ENCODE measurements around the gene CTBP2.

The CTBP2 gene

DNA sequence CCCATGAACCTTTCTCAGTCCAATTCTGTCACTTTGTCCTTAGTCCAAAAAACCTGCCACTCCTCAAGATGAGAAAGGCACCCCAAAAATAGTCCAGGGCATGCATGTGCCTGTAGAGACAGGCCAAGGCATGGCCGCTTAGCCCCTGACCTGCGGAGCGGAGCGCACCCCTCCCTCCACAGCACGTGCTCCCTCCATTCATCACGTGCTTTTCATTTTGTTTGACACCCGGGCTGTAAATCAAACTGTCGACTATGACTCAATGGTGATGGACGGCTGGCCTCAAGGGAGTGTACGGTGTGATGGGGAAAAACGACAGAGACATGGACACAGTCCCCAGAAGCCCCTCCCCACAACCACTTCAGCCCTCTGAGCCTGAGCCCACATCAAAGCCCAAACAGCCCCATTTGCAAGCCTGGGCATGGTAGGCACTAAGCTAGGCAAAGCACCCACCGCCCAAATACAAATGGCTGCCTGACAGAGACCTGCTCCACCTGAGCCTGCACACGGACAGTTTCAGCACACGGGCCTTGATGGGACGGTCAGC is 127.8 kb downstream of the CTBP2 start:
- TF ChIP-seq, protein P1, sequence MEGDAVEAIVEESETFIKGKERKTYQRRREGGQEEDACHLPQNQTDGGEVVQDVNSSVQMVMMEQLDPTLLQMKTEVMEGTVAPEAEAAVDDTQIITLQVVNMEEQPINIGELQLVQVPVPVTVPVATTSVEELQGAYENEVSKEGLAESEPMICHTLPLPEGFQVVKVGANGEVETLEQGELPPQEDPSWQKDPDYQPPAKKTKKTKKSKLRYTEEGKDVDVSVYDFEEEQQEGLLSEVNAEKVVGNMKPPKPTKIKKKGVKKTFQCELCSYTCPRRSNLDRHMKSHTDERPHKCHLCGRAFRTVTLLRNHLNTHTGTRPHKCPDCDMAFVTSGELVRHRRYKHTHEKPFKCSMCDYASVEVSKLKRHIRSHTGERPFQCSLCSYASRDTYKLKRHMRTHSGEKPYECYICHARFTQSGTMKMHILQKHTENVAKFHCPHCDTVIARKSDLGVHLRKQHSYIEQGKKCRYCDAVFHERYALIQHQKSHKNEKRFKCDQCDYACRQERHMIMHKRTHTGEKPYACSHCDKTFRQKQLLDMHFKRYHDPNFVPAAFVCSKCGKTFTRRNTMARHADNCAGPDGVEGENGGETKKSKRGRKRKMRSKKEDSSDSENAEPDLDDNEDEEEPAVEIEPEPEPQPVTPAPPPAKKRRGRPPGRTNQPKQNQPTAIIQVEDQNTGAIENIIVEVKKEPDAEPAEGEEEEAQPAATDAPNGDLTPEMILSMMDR (IDR thresholded peaks at IDR 0.05; ENCODE audit: borderline replicate concordance, insufficient read depth, low read depth, low read length), result no peak
- H3K4me3 ChIP-seq (ENCODE audit: low read depth, low read length), result no peak overlapping the region

DNA sequence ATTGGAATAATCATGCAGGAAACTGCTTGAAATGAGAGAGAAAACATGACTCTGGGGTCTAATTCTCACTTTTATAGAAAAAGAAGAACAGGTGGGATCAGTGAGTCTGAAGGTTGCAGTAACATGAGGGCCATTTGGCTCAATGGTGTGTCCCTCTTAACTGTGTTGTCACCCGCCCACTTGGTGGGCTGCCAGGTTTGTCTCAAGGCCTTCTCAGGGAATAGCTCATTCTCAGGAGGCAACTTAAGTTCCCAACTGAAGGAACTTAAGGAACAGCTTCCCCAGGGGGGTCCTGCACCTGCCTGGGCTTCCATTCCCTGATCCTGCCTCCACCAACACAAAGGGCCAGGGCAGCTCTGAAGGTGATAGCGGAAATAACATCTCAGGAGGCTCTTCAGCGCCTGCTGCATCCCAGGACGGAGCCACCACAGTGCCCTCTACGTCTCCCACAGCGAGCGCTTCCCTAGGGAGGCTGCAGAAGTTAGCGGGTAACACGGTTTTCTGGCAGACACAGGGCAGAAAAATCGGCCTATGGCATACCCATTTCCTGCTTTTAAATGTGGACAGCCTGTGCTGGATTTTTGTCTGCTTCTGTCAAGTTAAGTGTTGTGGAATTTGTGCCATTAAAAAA is 129.7 kb downstream of the CTBP2 start:
- H3K4me3 ChIP-seq (ENCODE audit: low read depth, low read length), result no peak overlapping the region
- TF ChIP-seq, protein P1 (IDR thresholded peaks at IDR 0.05; ENCODE audit: borderline replicate concordance, insufficient read depth, low read depth, low read length), result no peak

- TF ChIP-seq, protein P1 (IDR thresholded peaks at IDR 0.05; ENCODE audit: borderline replicate concordance, insufficient read depth, low read depth, low read length), result no peak
- no peak overlapping the region for H3K4me3 ChIP-seq (ENCODE audit: low read depth, low read length)
These were observed 130.7 kb downstream of the CTBP2 start for GRCh38 chr10:125029584-125030242.

- TF ChIP-seq, protein P1 (IDR thresholded peaks at IDR 0.05; ENCODE audit: borderline replicate concordance, insufficient read depth, low read depth, low read length), result no peak
- H3K4me3 ChIP-seq (ENCODE audit: low read depth, low read length), result no peak overlapping the region
These were observed 132.2 kb downstream of the CTBP2 start for GRCh38 chr10:125027871-125028869.

DNA sequence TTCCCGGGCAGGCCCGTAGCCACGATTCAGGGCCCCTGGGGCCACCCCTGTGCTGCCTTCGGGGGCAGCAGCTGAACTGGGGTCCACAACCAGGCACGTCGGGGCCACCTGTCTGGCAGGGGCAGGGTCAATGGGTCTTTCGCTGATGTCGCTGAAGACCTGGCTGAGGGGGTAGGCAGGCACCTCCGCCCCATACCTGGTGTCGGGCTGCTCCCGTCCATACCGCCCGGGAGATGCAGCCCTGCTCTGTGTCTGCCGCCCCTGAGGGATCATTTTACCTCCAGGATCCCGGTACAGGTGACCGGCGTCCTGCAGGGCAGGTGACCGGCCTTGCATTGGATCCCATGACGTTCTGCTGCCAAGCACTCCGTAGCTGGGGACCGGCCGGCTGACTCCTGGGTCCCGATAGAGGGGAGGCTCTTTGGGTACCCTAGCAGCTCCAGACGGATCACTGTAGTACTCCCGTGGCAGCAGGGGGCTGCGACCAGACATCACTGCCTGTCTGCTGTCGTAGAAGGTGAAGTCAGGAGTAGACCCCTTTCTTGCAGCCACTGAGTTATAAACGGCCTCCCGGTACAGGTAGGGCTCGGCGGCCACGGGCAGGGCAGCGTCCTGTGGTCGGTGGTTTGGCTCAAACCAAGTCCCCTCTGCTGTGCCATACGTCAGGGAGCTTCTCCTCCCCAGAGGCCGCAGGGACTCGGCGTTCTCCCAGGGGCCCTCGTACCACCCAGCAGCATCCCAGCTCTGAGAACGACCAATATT is 133.2 kb downstream of the CTBP2 start:
- no peak overlapping the region for H3K4me3 ChIP-seq (ENCODE audit: low read depth, low read length)
- TF ChIP-seq, protein P1 (IDR thresholded peaks at IDR 0.05; ENCODE audit: borderline replicate concordance, insufficient read depth, low read depth, low read length), result no peak

All from GM12875 (cell line).